T-helper 2 cell treated with Interferon-gamma antibody and Interleukin-4, amounts not matched to agents 100 ng/mL and 5 ng/mL, for 36 hours (primary cell): ENCODE measurements around the gene INTS7. TPM values are rescaled to one million over a fixed set of nuclear protein-coding genes. Genes with fewer than 3 reads are reported as not detected.
"Not testable (repeated sequence)": the region's sequence is repeated elsewhere in the genome, so short reads cannot be mapped to it uniquely, and the experiment has no call there.

Source experiments
- intact Hi-C: fragments of 100-400 bp; cut with micrococcal nuclease; formaldehyde crosslinking; loops from one replicate; pipeline ENCODE4 v1.15.1; 2023
- total RNA-seq: library from RNA; stranded (reverse); gene quantifications from 2 replicates; pipeline ENCODE4 v1.2.3, GENCODE V29; 2022

INTS7 gene
- total RNA-seq, 1 donor from 2014 or later, result 41.7 TPM

- intact Hi-C loops, result loop anchor here (5.0 to 10.0 kb wide), 3 partner anchors 415 to 717 kb away; partner anchors contain the start of gene ATF3
Observed at GRCh38 chr1:212039622-212040021, 4.3 kb upstream of the INTS7 start.

- intact Hi-C loops, result loop anchor here (5.0 to 10.0 kb wide), 3 partner anchors 417 to 716 kb away; partner anchors contain the start of gene ATF3
Observed at GRCh38 chr1:212037900-212038299, 2.5 kb upstream of the INTS7 start.

GRCh38 chr1:212035835-212036605 lies 663 bp upstream of the INTS7 start:
- intact Hi-C loops, result loop anchor here (1.0 to 10.0 kb wide), 12 partner anchors 27 to 714 kb away; partner anchors contain the start of genes ATF3, LPGAT1, NEK2 and PACC1

GRCh38 chr1:212034516-212035122 lies 738 bp downstream of the INTS7 start:
- intact Hi-C loops, result loop anchor here (1.0 to 10.0 kb wide), 12 partner anchors 28 to 712 kb away; partner anchors contain the start of genes ATF3, LPGAT1, NEK2 and PACC1

GRCh38 chr1:212030936-212031528 lies 4.3 kb downstream of the INTS7 start:
- intact Hi-C loops, result loop anchor here (10.0 kb wide), 1 partner anchor 424 kb away; no protein-coding TSS in a partner anchor

- intact Hi-C loops, result not testable (repeated sequence)
Observed at GRCh38 chr1:212027727-212028126, 7.6 kb downstream of the INTS7 start.

- intact Hi-C loops, result no loop called here
Observed at GRCh38 chr1:212024469-212025149, 10.7 kb downstream of the INTS7 start.

- intact Hi-C loops, result not testable (repeated sequence)
Observed at GRCh38 chr1:212022908-212023307, 12.4 kb downstream of the INTS7 start.

GRCh38 chr1:212021563-212021962 lies 13.8 kb downstream of the INTS7 start:
- intact Hi-C loops, result no loop called here

- intact Hi-C loops, result no loop called here
Observed at GRCh38 chr1:212020975-212021374, 14.4 kb downstream of the INTS7 start.

GRCh38 chr1:212013672-212014071 lies 21.7 kb downstream of the INTS7 start:
- intact Hi-C loops, result loop anchor here (2.0 to 5.0 kb wide), 4 partner anchors 316 to 444 kb away; partner anchors contain the start of gene NEK2

- intact Hi-C loops, result loop anchor here (2.0 to 5.0 kb wide), 4 partner anchors 315 to 445 kb away; partner anchors contain the start of gene NEK2
Observed at GRCh38 chr1:212012034-212012740, 23.2 kb downstream of the INTS7 start.

GRCh38 chr1:212010004-212010403 lies 25.4 kb downstream of the INTS7 start:
- intact Hi-C loops, result loop anchor here (5.0 kb wide), 3 partner anchors 313 to 447 kb away; partner anchors contain the start of gene NEK2

- intact Hi-C loops, result no loop called here
Observed at GRCh38 chr1:212009561-212009960, 25.8 kb downstream of the INTS7 start.

GRCh38 chr1:212007886-212008285 lies 27.5 kb downstream of the INTS7 start:
- intact Hi-C loops, result no loop called here

- intact Hi-C loops, result no loop called here
Observed at GRCh38 chr1:212007178-212007577, 28.2 kb downstream of the INTS7 start.

GRCh38 chr1:212004895-212005608 lies 30.3 kb downstream of the INTS7 start:
- intact Hi-C loops, result no loop called here

- intact Hi-C loops, result no loop called here
Observed at GRCh38 chr1:212002536-212002935, 32.8 kb downstream of the INTS7 start.

GRCh38 chr1:211997426-211997825 lies 37.9 kb downstream of the INTS7 start:
- intact Hi-C loops, result not testable (repeated sequence)

GRCh38 chr1:211991695-211992094 lies 43.7 kb downstream of the INTS7 start:
- intact Hi-C loops, result no loop called here
